Measurements from ENCODE around the gene NR1I3. TPM values are rescaled to one million over a fixed set of nuclear protein-coding genes. Genes with fewer than 3 reads are reported as not detected.

Gene NR1I3
- total and polyA plus RNA-seq, 2 donors (not counting 1 experiment from before 2014, with no cell fraction given) = not detected

GRCh38 chr1:161266836-161267235 is 28.8 kb upstream of the NR1I3 start:
- 92% methylated on average over 1 of the region's 2 CpGs for WGBS (ENCODE audit: insufficient coverage)
- no peak for ATAC-seq (ENCODE audit: low read depth)
- no peak overlapping the region for H3K27ac Mint-ChIP-seq
- Histone ChIP-seq H2AFZ (ENCODE audit: insufficient read depth, low read depth, low read length, poor library complexity, severe bottlenecking) (no peak overlapping the region), H3K4me2 (replicated peaks; ENCODE audit: low read depth, low read length, poor library complexity, severe bottlenecking) (no peak overlapping the region), H3K4me3 (ENCODE audit: control extremely low read depth in 1 of 5, extremely low read depth in 1 of 5, insufficient read depth in 1 of 5, low read depth in 2 of 5, low read length in 4 of 5) (no peak overlapping the region), H3K27ac (ENCODE audit: low read length in 2 of 2) (no peak overlapping the region), H3K79me2 (ENCODE audit: control insufficient read depth, insufficient read depth, low read length) (no peaks in the 10 kb centered on the region), H3K9me3 (ENCODE audit: control extremely low read depth in 1 of 3, control insufficient read depth in 2 of 3, insufficient read depth in 1 of 3, low read length in 2 of 3) (no peaks in the 10 kb centered on the region), H4K20me1 (ENCODE audit: control insufficient read depth, insufficient read depth, low read length, poor library complexity, severe bottlenecking) (no peaks in the 10 kb centered on the region), H3K9ac (ENCODE audit: low read length) (no peak overlapping the region), H3K4me1 (ENCODE audit: control insufficient read depth in 2 of 2, insufficient read depth in 2 of 2, low read length in 2 of 2) (peaks cover 4% of the 10 kb centered on the region in 2 donors), H3K36me3 (replicated peaks in 1 of 2; ENCODE audit: control extremely low read depth in 1 of 2, control insufficient read depth in 1 of 2, extremely low read depth in 1 of 2, insufficient read depth in 2 of 2, low read length in 1 of 2) (no peaks in the 10 kb centered on the region), H3K27me3 (replicated peaks in 1 of 4; ENCODE audit: control extremely low read depth in 1 of 4, control insufficient read depth in 3 of 4, insufficient read depth in 4 of 4, low read length in 3 of 4) (peaks cover 0 to 8% (median 3%) of the 10 kb centered on the region in 4 experiments)
- H3K9me3 Mint-ChIP-seq (ENCODE audit: insufficient read depth) = no peaks in the 10 kb centered on the region
- DNase-seq = no peak
- H3K4me3 Mint-ChIP-seq = no peak overlapping the region
- ChIA-PET CTCF (no interaction called here), POLR2A (no interaction called here)
- intact Hi-C loops (cut with micrococcal nuclease) = no loop called here
- peaks cover 15% of the 10 kb centered on the region for H3K27me3 Mint-ChIP-seq
- peaks cover 10% of the 10 kb centered on the region for H3K4me1 Mint-ChIP-seq
- TF ChIP-seq CTCF (IDR thresholded peaks at IDR 0.05) = no peak
- TF ChIP-seq EZH2 (IDR thresholded peaks at IDR 0.05; ENCODE audit: borderline replicate concordance, insufficient read depth, low read depth, low read length, poor library complexity, severe bottlenecking) = no peak

GRCh38 chr1:161266202-161266601 is 28.2 kb upstream of the NR1I3 start:
- POLR2A ChIA-PET = no interaction called here
- ATAC-seq (ENCODE audit: low read depth) (no peak), DNase-seq (no peak)
- peaks cover 20% of the 10 kb centered on the region for H3K27me3 Mint-ChIP-seq
- no peak overlapping the region for H3K4me3 Mint-ChIP-seq
- intact Hi-C loops (cut with micrococcal nuclease) = no loop called here
- Histone ChIP-seq H4K20me1 (ENCODE audit: control insufficient read depth, insufficient read depth, low read length, poor library complexity, severe bottlenecking) (no peaks in the 10 kb centered on the region), H2AFZ (ENCODE audit: insufficient read depth, low read depth, low read length, poor library complexity, severe bottlenecking) (no peak overlapping the region), H3K4me1 (ENCODE audit: control insufficient read depth in 2 of 2, insufficient read depth in 2 of 2, low read length in 2 of 2) (peaks cover 4 to 8% of the 10 kb centered on the region in 2 donors), H3K4me2 (replicated peaks; ENCODE audit: low read depth, low read length, poor library complexity, severe bottlenecking) (no peak overlapping the region), H3K9me3 (ENCODE audit: control extremely low read depth in 1 of 3, control insufficient read depth in 2 of 3, insufficient read depth in 1 of 3, low read length in 2 of 3) (no peaks in the 10 kb centered on the region), H3K27ac (ENCODE audit: low read length in 2 of 2) (no peak overlapping the region), H3K27me3 (replicated peaks in 1 of 4; ENCODE audit: control extremely low read depth in 1 of 4, control insufficient read depth in 3 of 4, insufficient read depth in 4 of 4, low read length in 3 of 4) (peaks cover 0 to 15% (median 8%) of the 10 kb centered on the region in 4 experiments), H3K4me3 (ENCODE audit: control extremely low read depth in 1 of 5, extremely low read depth in 1 of 5, insufficient read depth in 1 of 5, low read depth in 2 of 5, low read length in 4 of 5) (no peak overlapping the region), H3K9ac (ENCODE audit: low read length) (no peak overlapping the region), H3K79me2 (ENCODE audit: control insufficient read depth, insufficient read depth, low read length) (no peaks in the 10 kb centered on the region), H3K36me3 (replicated peaks in 1 of 2; ENCODE audit: control extremely low read depth in 1 of 2, control insufficient read depth in 1 of 2, extremely low read depth in 1 of 2, insufficient read depth in 2 of 2, low read length in 1 of 2) (no peaks in the 10 kb centered on the region)
- TF ChIP-seq EZH2 (IDR thresholded peaks at IDR 0.05; ENCODE audit: borderline replicate concordance, insufficient read depth, low read depth, low read length, poor library complexity, severe bottlenecking) (no peak), CTCF (IDR thresholded peaks at IDR 0.05) (no peak)
- H3K27ac Mint-ChIP-seq = no peak overlapping the region
- H3K4me1 Mint-ChIP-seq = peaks cover 17% of the 10 kb centered on the region
- no peaks in the 10 kb centered on the region for H3K9me3 Mint-ChIP-seq (ENCODE audit: insufficient read depth)
- WGBS (ENCODE audit: insufficient coverage) = no CpG with 5 or more reads among the region's 3 CpGs
- CTCF ChIA-PET = no interaction called here
